ENCODE measurements around the gene AUTS2.

AUTS2 gene

DNA sequence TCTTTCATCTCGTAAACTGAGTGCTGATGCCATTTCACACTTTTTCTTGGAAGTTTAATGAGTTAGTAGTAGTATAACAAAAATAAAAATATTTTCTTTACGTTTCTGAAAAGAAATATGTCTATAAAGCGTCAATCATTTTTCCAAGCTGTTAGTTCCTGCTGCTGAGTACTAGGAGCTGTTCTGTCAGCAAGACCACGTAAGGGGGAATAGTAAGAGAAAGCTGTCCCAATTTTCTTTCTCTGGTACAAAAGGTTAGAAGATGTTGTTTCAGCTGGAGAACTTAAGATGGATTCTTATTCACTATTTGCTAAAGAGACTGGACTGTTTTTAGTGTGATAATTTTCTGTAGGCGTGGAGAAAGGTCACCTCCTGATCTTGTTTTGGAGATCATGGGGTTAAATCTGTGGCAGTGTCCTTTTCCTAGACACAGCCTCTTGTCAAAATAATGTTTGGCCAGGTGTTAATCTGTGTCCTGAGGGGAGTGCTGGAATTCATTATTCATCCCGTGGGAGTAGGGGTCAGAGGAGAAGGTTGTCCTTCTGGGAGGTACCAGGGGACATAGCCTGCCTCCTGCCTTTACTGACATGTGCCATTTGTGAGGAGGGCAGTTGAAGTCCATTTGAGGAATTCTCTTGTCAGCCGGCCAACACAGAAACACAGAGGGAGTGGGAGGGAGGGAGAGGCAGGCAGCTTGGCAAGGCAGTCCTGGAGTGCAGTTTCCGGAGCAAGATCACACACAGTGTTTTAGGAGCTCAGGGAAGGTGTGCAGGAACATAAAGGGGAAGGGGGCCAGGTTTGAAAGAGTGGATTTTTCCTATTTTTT lies 368.7 kb downstream of the AUTS2 start:
- Histone ChIP-seq H3K9me2 (replicated peaks; ENCODE audit: low read depth, low read length) (no peaks in the 10 kb centered on the region), H3K4me3 (ENCODE audit: low read length, poor library complexity, severe bottlenecking) (no peak overlapping the region), H3K9ac (ENCODE audit: low read depth, low read length, poor library complexity, severe bottlenecking) (no peak overlapping the region), H3F3A (ENCODE audit: low read depth) (no peaks in the 10 kb centered on the region), H4K20me1 (ENCODE audit: insufficient read depth, low read length, poor library complexity, severe bottlenecking) (peaks cover 16% of the 10 kb centered on the region), H3K27me3 (ENCODE audit: insufficient read depth, low read length, poor library complexity, severe bottlenecking) (no peaks in the 10 kb centered on the region), H2AFZ (ENCODE audit: low read length) (no peak overlapping the region), H3K4me1 (ENCODE audit: insufficient read depth, low read length, poor library complexity, severe bottlenecking) (peaks cover 25% of the 10 kb centered on the region), H3K9me3 (ENCODE audit: insufficient read depth, low read depth, low read length) (no peaks in the 10 kb centered on the region), H3K36me3 (ENCODE audit: insufficient read depth, low read length) (no peaks in the 10 kb centered on the region), H3K4me2 (ENCODE audit: low read depth, low read length, poor library complexity, severe bottlenecking) (no peak overlapping the region), H3K79me2 (ENCODE audit: insufficient read depth, low read length) (peaks cover 20% of the 10 kb centered on the region)
- TF ChIP-seq CTCF (conservative IDR thresholded peaks at IDR 0.05; ENCODE audit: low read length) (no peak), EZH2phosphoT487 (IDR thresholded peaks at IDR 0.05; ENCODE audit: borderline replicate concordance) (no peak)

- H3K9me2 ChIP-seq (replicated peaks; ENCODE audit: low read depth, low read length), result no peaks in the 10 kb centered on the region
- peaks cover 15% of the 10 kb centered on the region for H4K20me1 ChIP-seq (ENCODE audit: insufficient read depth, low read length, poor library complexity, severe bottlenecking)
- H3K4me2 ChIP-seq (ENCODE audit: low read depth, low read length, poor library complexity, severe bottlenecking), result no peak overlapping the region
- H2AFZ ChIP-seq (ENCODE audit: low read length), result no peak overlapping the region
- peaks cover 16% of the 10 kb centered on the region for H3K4me1 ChIP-seq (ENCODE audit: insufficient read depth, low read length, poor library complexity, severe bottlenecking)
- H3K79me2 ChIP-seq (ENCODE audit: insufficient read depth, low read length), result peaks cover 14% of the 10 kb centered on the region
- H3K9ac ChIP-seq (ENCODE audit: low read depth, low read length, poor library complexity, severe bottlenecking), result no peak overlapping the region
- no peaks in the 10 kb centered on the region for H3K9me3 ChIP-seq (ENCODE audit: insufficient read depth, low read depth, low read length)
- no peak overlapping the region for H3K4me3 ChIP-seq (ENCODE audit: low read length, poor library complexity, severe bottlenecking)
- no peaks in the 10 kb centered on the region for H3K36me3 ChIP-seq (ENCODE audit: insufficient read depth, low read length)
- TF ChIP-seq CTCF (conservative IDR thresholded peaks at IDR 0.05; ENCODE audit: low read length) (no peak), EZH2phosphoT487 (IDR thresholded peaks at IDR 0.05; ENCODE audit: borderline replicate concordance) (no peak)
- H3K27me3 ChIP-seq (ENCODE audit: insufficient read depth, low read length, poor library complexity, severe bottlenecking), result no peaks in the 10 kb centered on the region
- H3F3A ChIP-seq (ENCODE audit: low read depth), result no peaks in the 10 kb centered on the region
Measured at GRCh38 chr7:69967689-69968450, 369.6 kb downstream of the AUTS2 start.

GRCh38 chr7:69968969-69969556 lies 370.8 kb downstream of the AUTS2 start:
- Histone ChIP-seq H3K4me1 (ENCODE audit: insufficient read depth, low read length, poor library complexity, severe bottlenecking) (peaks cover 4% of the 10 kb centered on the region), H3K9me3 (ENCODE audit: insufficient read depth, low read depth, low read length) (no peaks in the 10 kb centered on the region), H4K20me1 (ENCODE audit: insufficient read depth, low read length, poor library complexity, severe bottlenecking) (peaks cover 7% of the 10 kb centered on the region), H3K4me2 (ENCODE audit: low read depth, low read length, poor library complexity, severe bottlenecking) (no peak overlapping the region), H3K36me3 (ENCODE audit: insufficient read depth, low read length) (no peaks in the 10 kb centered on the region), H2AFZ (ENCODE audit: low read length) (no peak overlapping the region), H3K9ac (ENCODE audit: low read depth, low read length, poor library complexity, severe bottlenecking) (no peak overlapping the region), H3F3A (ENCODE audit: low read depth) (no peaks in the 10 kb centered on the region), H3K27me3 (ENCODE audit: insufficient read depth, low read length, poor library complexity, severe bottlenecking) (no peaks in the 10 kb centered on the region), H3K79me2 (ENCODE audit: insufficient read depth, low read length) (peaks cover 10% of the 10 kb centered on the region), H3K9me2 (replicated peaks; ENCODE audit: low read depth, low read length) (no peaks in the 10 kb centered on the region), H3K4me3 (ENCODE audit: low read length, poor library complexity, severe bottlenecking) (no peak overlapping the region)
- TF ChIP-seq EZH2phosphoT487 (IDR thresholded peaks at IDR 0.05; ENCODE audit: borderline replicate concordance) (no peak), CTCF (conservative IDR thresholded peaks at IDR 0.05; ENCODE audit: low read length) (no peak)
